Measurements from ENCODE around the gene PARVB.

GRCh38 chr22:44193535-44193891, 169.4 kb downstream of the PARVB start:
- TF ChIP-seq CTCF (optimal IDR thresholded peaks at IDR 0.05 in 1 of 3, IDR thresholded peaks at IDR 0.05 in 1 of 3, conservative IDR thresholded peaks at IDR 0.05 in 1 of 3; ENCODE audit: extremely low read depth in 1 of 3, insufficient read depth in 2 of 3, low read length in 3 of 3) (no peak), EZH2 (IDR thresholded peaks at IDR 0.05; ENCODE audit: low read length) (no peak)
